Omental fat pad (tissue), 4 donors: Measurements from ENCODE around the gene CEMIP. TPM values are rescaled to one million over a fixed set of nuclear protein-coding genes. Genes with fewer than 3 reads are reported as not detected.

Experiments used
- ATAC-seq: fragments of 150-250 bp; one replicate; pipeline ENCODE4 v1.9.1; 2016; ENCODE audit warnings: mild to moderate bottlenecking, moderate library complexity; ENCODE audit not compliant: low FRiP score
- DNase-seq: peaks from one replicate; pipeline ENCODE4 v3.0.0-alpha.2; 2019; ENCODE audit warnings: low spot score
- total RNA-seq, 4 donors: library from RNA; depleted of rRNA; stranded (reverse); fragments of >200 nt; gene quantifications; one replicate each; pipeline ENCODE4 v1.1.0, GENCODE V29; 2016
- TF ChIP-seq, protein P1 (sequence below), 3 donors: fragments of 450-650 bp; IDR thresholded peaks; one replicate each; pipeline ENCODE4 v1.5.1; 2016 to 2017; ENCODE audit warnings: antibody characterized with exemption in 3 of 3, mild to moderate bottlenecking in 3 of 3, moderate library complexity in 2 of 3

The CEMIP gene
- total RNA-seq, 4 donors from 2014 or later, result 0.19 to 9.5 (median 1.2) TPM; not detected in 1

DNA sequence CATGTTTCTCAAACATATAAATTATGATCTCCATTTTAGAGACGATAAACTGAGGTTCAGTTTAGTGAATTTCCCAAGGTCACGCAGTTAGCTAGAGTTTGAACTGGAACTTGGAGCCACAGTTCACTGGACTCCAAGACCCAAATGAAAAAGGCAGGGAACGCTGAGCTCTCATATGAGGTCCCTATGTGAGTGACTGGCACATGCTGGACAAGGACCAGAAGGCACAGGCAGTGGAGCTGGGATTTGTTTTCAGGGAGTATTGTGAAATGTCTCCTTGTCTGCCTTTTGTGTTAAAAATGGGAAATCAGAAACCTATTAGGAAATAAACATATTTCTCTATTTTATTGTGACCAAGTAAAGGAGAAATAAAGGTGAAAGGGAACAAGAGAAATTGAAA is 147.0 kb downstream of the CEMIP start:
- TF ChIP-seq, protein P1, sequence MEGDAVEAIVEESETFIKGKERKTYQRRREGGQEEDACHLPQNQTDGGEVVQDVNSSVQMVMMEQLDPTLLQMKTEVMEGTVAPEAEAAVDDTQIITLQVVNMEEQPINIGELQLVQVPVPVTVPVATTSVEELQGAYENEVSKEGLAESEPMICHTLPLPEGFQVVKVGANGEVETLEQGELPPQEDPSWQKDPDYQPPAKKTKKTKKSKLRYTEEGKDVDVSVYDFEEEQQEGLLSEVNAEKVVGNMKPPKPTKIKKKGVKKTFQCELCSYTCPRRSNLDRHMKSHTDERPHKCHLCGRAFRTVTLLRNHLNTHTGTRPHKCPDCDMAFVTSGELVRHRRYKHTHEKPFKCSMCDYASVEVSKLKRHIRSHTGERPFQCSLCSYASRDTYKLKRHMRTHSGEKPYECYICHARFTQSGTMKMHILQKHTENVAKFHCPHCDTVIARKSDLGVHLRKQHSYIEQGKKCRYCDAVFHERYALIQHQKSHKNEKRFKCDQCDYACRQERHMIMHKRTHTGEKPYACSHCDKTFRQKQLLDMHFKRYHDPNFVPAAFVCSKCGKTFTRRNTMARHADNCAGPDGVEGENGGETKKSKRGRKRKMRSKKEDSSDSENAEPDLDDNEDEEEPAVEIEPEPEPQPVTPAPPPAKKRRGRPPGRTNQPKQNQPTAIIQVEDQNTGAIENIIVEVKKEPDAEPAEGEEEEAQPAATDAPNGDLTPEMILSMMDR (IDR thresholded peaks at IDR 0.05), result no peak
- ATAC-seq (no peak), DNase-seq (no peak)

DNA sequence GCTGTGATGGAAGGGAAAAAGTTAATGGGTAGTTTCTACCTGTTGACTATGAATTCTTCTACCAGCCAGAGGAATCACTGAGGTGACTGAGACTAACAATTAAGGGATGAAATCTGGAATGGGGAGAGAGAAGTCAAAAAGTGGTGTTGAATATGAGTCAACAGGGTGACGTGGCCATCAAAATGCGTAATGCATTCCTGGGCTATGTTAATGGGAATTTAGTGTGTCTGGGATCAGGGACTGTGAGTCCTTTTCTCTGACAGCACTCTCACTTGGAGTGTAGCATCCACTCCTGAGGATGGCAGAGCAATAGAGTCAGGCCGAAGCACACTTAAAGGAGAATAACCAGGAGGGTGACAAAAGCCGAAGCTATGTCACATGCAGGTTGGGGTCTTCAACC is 150.1 kb downstream of the CEMIP start:
- DNase-seq, result no peak
- TF ChIP-seq, protein P1 (IDR thresholded peaks at IDR 0.05), result no peak
- ATAC-seq, result no peak

DNA sequence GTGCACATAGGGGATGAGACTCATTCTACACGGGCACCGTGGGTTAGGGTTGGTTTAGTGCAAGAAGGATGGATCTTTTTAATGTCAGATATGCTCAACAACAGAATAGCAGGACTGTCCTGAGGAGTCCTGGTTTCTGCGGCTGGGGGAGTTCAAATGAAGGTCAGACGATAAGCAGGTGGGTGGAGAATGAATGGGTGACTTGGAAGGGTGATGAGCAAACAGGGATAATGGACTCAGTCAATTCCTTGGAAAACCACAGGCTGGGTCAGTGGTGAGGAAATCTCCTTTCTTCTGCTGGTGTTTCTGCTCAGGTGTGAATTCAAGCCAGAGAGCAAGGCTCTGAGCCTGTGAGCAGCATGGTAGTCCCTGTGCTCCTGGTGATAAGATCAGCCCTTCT is 150.5 kb downstream of the CEMIP start:
- no peak for DNase-seq
- TF ChIP-seq, protein P1 (IDR thresholded peaks at IDR 0.05), result no peak
- ATAC-seq, result no peak

DNA sequence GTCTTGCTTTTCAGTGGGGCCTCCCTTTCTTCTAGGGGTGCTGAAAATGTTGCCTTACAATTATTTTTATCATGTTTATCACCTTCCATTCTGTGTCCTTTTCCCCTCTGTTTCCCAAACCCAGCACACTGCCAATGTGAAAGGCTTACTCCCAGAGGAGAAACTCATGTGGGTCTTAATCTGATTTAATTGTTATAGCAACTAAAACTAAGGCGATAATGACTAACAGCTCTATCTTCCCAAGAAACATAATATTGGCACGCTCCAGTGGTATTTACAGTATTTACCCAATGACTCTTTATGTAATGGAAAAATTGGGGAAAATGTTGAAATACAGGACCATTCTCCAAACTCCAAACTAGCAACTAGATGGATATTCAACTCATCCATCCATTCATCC is 152.0 kb downstream of the CEMIP start:
- DNase-seq (no peak), ATAC-seq (no peak)
- TF ChIP-seq, protein P1 (IDR thresholded peaks at IDR 0.05), result no peak

DNA sequence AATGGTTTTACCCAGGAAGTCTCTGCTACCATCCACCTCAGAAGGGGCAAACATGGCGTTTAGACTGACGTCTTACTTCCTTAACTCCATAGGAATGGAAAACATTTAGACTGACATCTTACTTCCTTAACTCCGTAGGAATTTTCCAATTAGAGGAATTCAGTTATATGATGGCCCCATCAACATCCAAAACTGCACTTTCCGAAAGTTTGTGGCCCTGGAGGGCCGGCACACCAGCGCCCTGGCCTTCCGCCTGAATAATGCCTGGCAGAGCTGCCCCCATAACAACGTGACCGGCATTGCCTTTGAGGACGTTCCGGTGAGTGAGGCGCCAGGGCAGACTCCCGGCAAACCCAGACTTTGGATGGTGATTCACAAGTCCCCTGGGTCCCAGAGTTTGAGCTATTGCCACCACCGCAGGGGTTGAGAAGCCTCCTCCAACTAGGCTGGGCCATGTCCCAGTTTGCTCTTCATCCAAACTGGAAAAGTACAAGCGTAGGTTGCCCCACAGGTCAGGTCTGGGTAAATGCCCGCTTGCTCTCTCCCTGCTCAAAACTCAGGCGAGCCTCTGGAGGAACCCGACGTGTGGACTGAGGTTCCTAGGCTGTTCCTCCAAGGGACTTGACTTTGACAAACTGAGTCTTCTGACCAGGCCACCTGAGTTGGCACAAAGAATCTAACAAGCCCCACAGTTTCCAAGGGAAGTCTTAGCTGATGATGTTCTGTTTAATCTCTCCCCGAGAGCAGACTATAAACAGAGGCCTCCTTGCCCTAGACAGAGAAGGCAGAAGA is 152.7 kb downstream of the CEMIP start:
- no peak for ATAC-seq
- TF ChIP-seq, protein P1 (IDR thresholded peaks at IDR 0.05), result no peak
- DNase-seq, result no peak

DNA sequence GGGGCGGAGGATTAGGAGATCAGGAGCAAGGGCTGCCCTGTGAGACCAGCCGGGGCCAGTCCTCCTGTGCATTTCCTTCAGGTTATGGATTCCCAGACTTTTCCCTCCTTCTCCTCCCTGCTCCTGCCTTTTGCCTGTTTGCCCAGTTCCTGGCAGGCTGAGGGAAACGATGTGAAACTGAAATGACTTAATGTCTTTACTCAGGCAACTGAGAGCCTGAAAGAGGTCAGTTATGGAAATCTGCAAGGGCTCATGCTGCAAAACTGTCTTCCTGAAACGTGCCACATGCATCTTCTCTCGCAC is 153.3 kb downstream of the CEMIP start:
- ATAC-seq, result no peak
- TF ChIP-seq, protein P1 (IDR thresholded peaks at IDR 0.05), result no peak
- no peak for DNase-seq

DNA sequence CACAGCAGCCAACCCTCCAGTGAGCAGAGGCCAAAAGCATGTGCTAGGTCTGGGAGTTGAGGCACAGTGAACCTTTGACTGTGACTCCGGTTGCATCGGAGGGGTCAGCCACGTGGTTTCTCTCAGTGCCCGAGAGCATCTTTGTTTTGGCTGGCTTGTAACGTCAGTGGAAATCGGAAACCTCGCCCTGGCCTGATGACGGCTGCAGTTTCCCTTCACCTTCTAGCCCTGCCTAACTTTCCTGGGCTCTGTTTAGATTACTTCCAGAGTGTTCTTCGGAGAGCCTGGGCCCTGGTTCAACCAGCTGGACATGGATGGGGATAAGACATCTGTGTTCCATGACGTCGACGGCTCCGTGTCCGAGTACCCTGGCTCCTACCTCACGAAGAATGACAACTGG is 153.8 kb downstream of the CEMIP start:
- TF ChIP-seq, protein P1 (IDR thresholded peaks at IDR 0.05), result no peak
- DNase-seq (no peak), ATAC-seq (no peak)
